Activated T-cell treated with anti-CD3 and anti-CD28 coated beads for 1 hour (primary cell): ENCODE data around the gene BEND6.
"Not testable (repeated sequence)": the region's sequence is repeated elsewhere in the genome, so short reads cannot be mapped to it uniquely, and the experiment has no call there.

ENCODE experiments used
- DNase-seq: peaks from one replicate; pipeline ENCODE4 v3.0.0-alpha.2; 2020; ENCODE audit warnings: low read depth

Gene BEND6

DNA sequence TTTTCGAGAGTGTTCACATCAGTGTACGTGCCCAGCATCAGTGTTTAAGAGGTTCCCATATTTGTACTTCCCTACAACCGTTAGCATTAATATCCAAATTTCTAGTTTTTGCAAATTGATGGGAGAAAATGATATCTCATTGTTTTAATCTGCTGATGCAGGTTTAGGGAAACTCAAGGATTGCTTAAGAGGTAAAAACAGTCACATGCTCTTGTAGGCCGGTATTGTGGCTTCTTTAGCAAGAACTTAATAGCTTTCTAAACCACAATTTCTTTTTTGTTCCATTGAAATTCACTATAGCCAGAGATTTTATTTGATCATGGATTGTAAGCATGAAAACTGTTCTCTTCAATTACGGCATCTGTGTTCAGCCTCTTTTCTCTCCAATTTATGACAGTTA is 29.5 kb downstream of the BEND6 start:
- DNase-seq, result no peak

DNA sequence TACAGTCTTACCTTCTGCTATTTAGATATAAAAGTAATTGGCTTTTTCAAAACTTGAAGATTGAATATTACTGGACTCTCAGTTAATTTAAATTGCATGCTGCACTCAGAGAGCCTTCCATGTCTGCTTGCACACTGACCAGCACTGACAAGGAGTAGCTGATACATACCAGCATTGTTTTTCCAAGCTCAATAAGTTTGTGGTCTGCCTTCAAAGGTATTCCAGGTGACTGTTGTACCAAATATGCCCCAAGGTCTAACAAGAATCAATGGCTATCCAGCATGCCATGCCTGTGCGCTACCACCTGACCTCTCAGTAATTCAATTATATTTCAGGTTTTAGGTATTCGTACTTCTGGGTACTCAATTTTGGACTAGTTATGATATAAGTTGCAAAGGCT is 30.0 kb downstream of the BEND6 start:
- DNase-seq, result no peak

DNA sequence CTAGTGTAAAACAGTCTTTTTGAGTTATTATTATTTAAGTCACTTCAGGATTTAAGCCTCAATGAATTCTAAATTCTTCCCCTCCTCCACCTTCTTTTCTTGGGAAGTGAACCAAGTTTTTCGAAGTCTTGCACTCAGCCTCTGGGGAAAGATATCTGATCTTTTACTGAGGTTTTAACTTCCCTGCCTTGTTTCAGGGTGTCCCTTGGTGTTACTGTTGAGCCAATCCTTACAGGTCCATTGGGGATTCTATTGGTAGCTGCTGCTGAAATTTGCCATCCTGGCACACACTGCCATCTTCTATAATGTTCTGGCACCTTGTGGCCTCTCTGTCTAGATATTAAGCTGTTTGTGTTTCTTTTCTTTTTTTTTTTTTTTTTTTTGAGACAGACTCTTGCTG is 31.7 kb downstream of the BEND6 start:
- no peak for DNase-seq

DNA sequence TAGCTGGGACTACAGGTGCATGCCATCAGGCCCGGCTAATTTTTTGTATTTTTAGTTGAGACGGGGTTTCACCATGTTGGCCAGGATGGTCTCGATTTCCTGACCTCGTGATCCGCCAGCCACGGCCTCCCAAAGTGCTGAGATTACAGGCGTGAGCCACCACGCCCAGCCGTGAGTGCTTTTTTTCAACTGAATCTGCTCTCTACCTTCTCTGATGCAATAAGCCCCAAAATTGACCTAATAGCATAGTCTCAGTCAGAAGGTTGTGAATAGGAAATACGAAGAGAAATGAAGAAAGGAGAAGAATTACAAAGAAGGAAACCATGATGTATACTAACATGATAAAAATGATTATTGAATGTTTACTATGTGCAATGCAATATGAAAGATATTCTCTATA is 33.2 kb downstream of the BEND6 start:
- no peak for DNase-seq

DNA sequence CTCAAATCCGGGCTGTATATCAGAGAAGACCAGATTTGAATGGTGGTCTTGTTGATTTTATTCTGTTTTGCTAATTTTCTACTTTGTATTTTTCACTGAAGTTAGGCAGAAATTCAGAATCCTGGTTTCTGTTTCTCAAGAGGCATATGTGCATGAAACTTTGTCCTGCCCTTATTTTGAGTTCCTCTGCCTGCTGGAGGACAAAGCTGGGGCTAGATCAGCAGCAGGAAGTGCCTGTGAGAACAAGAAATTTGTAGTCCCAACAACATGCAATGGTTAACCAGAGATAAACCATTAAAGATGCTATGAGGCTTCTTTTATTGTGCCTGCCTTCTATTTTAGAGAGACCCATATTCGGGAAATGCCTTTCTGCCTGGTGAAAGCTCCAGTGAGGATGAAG is 37.1 kb downstream of the BEND6 start:
- no peak for DNase-seq

DNA sequence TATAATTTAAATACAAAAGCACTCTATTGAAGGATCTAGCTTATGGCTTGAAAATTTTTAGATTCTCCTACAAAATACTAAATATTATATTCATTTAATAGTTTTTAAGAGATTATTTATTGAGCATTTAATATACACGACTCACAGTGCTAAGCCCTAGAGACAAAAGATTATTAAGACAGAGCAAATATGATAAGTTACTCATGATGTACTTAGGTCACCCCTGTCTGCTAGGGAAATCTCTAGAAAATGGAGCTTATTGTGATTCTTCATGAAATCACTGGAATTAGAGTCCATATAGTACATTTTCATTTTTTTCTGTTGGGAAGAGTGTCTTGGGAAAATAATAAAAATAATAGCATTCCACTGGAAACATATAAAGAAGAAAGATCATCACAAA is 37.8 kb downstream of the BEND6 start:
- DNase-seq, result no peak

DNA sequence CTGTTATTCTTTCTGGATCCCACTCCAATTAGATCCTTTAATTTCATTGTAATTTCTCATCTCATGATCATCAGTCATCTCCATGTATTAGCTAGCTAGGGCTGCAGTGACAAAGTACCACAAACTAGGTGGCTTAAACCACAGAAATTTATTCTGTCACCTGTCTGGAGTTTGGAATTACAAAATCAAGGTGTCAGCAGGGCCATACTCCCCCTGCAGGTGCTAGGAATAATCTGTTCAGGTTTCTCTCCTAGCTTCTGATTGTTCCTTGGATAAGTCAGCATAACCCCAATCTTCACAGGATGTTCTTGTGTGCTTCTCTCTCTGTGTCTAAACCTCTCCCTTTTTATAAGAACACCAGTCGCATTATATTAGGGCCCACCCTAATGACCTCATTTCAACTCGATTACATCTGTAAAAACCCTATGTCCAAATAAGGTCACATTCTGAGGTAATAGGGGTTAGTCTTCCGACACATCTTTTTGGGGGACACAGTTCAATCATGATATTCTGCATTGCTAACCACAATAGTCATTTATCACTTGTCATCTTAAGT is 40.5 kb downstream of the BEND6 start:
- no peak for DNase-seq

DNA sequence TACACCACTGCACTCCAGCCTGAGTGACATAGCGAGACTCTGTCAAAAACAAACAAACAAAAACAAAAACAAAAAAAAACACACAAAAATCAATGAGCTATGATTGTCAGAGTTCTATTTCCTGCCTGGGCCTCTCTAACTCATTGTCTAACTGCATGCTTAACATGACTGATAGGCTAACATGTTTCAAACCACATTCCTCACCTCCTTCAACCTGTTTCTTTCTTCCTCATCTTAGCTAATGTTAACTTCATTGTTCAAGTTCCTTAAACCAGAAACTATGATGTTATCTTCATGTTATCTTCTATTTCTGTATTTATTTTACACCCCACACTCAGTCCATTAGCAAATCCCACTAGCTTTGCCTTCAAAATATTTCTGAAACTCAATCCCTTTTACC is 41.5 kb downstream of the BEND6 start:
- DNase-seq, result no peak

DNA sequence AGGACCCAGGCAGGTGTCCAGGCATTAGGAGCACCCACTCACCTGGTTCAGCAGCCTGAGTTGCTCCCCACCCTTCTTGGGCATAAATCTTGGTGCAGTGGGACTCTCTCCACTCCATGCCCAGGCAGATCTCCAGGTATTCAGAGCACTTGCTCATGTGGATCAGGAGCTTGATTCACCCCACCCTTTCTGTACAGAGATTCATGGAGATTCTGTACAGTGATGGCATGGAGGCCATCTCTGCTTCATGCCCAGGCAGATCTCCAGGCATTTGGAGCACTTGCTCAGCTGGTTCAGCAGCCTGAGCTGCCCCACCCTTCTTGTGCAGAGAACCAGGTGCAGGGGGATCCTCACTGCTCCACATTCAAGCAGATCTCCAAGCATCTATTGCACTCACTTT is 44.1 kb downstream of the BEND6 start:
- DNase-seq, result no peak

DNA sequence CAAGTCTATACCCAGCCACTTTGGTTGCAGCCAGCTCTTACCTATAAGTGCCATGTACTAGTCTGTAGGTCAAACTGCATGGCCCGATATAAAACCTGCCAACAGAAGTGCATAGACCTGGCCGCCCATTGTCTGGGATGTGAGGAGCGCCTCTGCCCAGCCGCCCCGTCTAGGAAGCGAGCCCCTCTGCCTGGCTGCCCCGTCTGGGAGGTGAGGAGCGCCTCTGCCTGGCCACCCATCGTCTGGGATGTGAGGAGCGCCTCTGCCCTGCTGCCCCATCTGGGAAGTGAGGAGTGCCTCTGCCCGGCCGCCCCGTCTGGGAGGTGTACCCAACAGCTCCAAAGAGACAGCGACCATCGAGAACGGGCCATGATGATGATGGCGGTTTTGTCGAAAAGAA is 44.8 kb downstream of the BEND6 start:
- not testable (repeated sequence) for DNase-seq

DNA sequence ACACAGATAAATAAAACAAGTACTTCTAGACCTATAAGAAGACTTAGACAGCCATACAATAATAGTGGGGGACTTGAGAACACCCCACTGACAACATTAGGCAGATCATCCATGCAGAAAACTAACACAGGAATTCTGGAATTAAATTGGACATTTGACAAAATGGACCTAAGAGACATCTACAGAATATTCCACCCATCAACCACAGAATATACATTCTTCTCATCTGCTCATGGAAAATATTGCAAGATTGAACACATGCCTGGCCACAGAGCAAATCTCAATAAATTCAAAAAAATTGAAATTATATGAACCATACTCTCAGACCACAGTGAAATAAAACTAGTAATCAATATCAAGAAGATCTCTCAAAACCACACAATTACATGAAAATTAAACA is 47.3 kb downstream of the BEND6 start:
- no peak for DNase-seq

DNA sequence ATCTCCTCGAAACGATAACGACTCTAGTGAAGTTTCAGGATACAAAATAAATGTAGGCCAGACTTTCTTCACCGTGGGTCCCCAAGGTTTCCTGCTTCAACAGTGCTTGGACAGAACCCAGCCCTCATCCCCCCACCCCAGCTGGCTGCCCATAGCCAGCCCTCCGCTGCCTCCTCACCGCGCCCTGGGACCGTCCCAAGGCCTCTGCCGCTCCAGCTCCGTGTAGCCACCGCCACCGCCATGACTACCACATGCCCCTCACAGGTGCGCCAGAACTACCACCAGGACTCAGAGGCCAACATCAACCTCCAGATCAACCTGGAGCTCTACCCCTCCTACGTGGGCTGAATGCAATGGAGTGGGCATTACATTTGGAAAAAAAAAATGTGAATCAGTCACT is 49.4 kb downstream of the BEND6 start:
- no peak for DNase-seq

DNA sequence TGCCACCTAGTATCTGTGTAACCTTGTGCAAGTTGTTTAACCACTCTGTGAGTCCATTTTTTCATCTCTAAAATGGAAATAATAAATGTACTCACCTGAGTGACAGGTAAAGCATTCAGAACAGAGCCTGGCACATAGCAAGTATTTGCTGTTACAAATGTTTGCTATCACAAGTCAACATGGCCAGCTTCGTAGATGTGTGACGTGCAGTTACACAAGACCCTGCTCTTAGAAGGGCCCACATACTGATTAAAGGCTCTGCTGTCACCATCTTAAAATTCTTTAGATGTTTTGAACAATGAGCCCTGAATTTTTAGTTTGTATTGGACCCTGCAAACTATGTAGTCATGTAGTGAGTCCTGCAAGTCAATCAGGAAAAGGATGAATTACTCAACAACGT is 51.2 kb downstream of the BEND6 start:
- DNase-seq, result no peak

DNA sequence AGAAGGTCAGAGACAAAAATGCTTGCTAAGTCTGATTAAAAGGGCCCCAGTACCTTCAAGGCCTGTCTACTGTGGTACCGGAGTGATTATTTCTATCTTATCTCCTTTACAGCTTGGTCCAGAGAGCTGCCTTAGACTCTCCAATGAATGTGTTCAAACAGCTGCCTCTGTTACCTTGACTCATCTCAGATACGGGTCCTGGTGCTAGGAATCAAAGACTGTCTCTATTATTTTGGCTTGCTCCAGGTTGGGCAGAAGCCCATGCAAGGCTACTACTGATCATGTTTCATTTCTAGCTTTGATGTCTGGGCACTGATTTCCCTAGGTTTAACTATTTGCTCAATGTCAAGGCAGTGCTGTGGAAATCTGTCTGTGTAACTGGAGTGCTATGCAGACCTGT is 53.2 kb downstream of the BEND6 start:
- not testable (repeated sequence) for DNase-seq

DNA sequence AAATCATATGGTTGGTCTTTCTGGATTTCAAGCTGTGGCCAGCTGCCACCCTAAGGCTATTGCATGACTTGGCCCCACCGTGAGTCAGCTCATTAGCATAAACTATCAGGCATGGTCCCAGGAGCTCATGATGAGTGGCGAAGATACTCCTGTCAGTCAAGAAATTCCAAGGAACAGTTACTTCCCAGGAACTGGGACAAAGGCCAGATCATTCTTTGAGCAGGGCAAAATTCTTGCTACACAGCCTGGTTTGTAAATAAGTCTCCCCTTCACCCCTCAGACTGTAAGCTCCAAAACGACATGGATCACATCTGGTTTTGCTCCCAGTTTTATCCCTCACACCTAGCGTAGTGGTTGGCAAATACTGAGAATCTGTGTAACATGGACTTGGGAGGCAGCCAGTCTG is 58.6 kb downstream of the BEND6 start:
- no peak for DNase-seq

DNA sequence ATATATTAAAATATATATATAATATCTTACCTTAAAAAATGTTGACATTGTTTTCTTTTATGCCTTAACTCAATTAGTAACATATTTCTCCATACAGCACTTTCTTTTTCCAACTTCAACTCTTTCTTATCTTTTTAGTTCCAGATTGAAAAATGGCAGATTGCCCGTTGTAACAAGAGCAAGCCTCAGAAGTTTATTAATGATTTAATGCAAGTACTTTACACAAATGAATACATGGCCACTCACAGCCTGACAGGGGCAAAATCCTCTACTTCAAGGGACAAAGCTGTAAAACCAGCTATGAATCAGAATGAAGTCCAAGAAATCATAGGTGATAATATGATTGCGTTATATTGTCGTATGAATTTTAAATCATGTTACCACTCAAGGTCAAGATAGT is 62.2 kb downstream of the BEND6 start:
- DNase-seq, result no peak

DNA sequence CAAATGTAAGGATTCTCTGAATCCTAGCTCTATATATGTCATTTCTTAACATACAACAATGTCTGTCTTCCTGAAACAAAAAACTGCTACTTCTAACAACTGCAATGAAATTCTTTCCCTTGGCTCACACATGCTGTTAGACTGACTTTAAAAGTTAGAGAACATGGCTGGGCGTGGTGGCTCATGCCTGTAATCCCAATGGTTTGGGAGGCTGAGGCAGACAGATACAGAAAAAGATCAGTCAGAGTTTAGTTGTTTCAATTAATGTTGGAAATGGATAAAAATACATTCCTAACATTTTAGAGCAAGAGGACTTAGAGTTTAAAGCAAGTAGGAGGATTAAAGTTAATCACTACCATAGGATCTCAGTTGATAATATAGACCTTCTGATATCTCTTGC is 62.9 kb downstream of the BEND6 start:
- no peak for DNase-seq

DNA sequence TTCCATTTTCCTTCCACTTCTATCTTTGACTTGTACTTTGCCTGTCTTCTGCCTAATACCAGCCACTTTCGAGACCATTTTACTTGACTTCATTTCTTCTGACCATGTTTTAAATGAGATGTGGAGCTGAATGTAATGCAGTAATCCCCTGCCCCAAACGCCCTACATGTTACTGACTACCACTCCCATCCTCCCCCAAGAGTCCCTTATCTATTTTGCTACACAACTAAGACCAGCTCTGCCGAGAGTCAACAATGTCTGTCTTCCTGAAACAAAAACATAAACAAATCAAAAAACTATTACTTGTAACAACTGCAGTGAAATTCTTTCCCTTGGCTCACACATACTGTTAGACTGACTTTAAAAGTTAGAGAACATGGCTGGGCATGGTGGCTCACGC is 64.5 kb downstream of the BEND6 start:
- no peak for DNase-seq

DNA sequence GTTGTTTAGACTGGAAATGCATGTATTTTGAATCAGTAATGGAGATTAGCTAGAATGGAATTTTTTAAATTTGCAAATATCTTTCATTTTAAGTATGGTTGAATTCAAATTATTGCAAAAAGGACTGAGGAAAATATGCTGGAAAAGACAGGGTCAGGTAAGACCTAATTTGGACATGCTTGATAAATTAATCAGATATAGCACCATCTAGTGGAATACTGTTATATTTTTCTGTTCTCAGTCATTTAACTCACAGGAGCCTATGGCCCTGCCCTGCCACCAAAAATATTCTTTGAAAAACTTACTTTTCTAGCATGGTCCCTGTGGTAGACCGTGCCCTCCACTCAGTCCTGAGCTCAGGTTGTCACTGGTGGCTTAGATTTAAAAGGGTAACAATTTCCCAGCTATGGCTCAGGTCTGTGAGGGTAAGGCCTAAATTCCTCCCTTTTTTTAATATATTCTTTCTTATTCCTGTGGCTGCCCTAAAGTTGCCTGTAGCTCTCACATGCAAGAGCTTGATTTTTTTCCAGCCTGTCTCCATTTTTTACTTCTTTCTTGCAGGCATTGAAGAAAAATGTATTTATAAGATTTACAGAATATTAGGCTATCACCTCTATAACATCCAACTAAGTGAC is 66.3 kb downstream of the BEND6 start:
- DNase-seq, result no peak

DNA sequence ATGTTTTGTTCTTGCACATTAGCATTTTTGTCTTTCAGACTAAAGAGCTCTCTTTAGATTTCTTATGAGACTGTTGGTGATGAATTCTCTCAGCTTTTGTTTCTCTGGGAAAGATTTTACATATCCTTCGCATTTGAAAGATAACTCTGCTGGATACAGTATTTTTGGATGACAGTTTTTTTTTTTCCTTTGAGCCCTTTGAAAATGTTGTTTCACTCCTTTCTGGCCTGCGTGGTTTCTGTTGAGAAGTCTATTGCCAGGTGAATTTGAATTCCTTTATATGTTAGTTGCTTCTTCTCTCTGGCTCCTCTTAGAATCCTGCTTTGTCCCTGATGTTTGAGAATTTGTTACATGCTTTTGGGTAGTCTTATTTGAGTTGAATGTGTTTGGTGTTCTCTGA is 69.4 kb downstream of the BEND6 start:
- DNase-seq, result no peak

DNA sequence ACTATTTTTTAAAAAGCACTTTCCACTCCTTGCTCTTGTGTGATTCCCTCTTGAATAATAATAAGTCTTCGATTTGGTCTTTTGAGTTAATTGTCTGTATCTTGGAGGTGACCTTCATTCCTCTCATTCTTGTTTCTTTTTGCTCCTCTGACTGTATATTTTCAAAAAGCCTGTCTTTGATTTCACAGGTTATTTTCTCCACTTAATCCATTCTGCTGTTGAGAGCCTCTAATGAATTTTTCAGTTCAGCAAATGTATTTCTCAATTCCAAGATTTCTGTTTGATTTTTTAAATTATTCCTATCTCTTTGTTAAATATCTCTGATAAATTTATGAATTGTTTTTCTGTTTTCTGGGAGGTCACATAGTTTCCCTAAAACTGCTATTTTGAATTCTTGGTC is 69.9 kb downstream of the BEND6 start:
- DNase-seq, result no peak

DNA sequence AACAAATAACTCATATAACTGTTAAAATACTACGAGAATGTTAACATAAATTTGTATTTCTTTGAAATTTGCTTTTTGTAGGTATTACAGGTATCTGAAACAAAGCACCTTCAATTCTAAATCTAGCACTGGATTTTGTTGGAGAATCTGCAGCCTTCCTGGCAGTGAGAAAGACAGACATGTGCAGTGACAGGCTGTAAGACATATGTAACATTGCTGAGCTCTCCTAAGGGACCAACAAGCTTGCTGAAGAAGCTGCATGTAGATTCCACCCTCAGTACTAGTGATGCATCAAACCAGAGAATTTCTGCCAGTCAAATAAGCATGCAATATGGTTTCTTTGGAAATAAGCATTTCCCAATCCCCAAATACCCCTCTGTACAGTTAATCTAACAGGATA is 71.1 kb downstream of the BEND6 start:
- no peak for DNase-seq

DNA sequence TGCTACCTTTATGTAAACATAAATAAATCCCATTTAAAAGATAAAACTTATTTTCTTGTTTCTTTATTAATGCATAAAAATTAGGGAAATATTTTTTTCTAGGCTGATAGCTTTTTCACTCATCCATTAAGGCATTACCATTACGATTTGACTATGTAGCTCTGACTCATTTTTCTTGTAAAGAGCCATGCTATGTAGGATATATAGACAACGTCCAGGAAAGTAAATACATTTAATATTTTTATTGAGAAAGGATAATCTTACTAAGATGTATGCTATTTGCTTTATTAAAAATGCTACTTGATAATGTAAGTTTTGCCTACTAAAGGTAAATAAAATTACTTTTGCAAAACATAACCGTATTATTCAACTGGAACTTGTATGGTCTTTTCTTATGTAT is 72.4 kb downstream of the BEND6 start:
- no peak for DNase-seq

DNA sequence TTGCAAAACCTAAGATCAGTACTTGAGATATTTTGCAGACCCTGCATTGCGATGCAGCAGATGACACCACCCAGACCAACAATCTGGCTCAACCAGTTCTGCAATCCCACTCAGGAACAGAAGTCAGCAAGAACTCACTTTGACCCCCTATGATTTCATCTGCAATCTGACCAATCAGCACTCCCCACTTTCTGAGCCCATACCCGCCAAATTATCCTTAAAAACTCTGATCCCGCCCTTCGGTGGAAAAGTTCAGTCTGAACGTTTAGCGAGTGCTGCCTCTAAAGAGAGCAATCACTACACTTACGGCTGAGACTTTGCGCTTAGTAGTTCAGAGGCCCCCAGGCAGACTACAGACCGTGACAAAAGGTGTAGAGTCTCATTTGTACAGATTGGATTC is 74.3 kb downstream of the BEND6 start:
- no peak for DNase-seq

DNA sequence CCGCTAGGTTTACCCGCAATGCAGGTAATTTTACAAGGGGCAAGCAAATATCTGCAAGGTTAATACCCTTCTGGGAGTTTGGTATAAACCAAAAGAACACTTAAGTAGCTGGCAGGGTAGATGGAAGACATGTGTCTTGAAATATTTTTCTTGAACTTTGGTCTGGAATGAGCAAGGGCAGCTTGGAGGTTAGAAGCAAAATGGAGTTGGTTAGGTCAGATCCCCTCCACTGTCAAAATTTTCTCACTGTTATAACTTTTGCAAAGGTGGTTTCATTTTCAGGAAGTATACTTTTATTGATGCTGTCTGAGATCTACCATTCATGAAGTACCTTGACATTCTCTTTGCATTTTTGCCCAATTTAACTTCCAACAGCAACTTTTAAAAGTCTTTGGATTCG is 78.3 kb downstream of the BEND6 start:
- no peak for DNase-seq
